ENCODE data around the gene ARHGAP6.

DNA sequence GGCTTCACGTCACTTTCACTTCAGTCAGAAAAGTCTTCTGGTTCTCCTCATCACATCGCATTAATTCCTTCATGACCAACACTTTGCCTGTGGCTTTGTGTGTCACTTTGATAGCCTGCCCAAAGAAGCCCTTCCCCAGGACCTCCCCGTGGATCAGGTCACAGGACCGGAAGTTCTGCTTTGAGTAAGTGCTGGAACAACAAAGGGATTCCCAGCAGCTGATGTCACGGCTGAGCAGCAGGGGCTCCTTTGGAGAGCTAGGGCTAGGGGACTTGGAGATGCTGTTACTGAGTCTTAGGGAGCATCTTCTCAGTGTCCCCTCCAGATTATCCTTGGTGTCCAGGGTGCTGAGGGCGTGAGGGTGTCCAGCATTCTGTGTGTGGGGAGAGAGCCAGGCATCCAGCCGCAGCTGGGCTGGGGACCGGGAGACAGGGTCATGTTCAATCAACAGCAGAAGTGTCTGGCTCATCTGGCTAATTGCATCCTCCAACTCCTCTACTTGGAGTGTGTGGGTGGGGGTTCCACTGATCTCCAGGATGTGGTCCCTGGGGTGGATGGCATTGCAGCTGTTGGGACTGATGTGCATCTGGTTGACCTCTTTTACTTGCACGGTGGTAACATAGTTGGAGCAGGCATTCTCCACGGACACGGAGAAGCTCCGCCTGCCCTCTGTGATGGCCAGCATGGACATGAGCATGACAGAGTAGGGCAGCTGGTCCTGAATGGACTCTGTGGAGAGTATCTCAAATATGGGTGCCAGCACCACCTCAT, 39.2 kb upstream of the ARHGAP6 start:
- TF ChIP-seq POLR2A (IDR thresholded peaks at IDR 0.05) (no peak), CTCF (IDR thresholded peaks at IDR 0.05) (no peak)

Data from lower leg skin (tissue), 3 donors.